ENCODE measurements around the gene UQCRH.

The UQCRH gene

GRCh38 chr1:46303038-46303871 is at the start of gene UQCRH, which contains the start of gene LRRC41:
TSS of gene UQCRH (plus strand) at chr1:46303698. CDS start at chr1:46303767, 69 bp downstream.
TSS of gene LRRC41 (minus strand) at chr1:46303616. CDS start at chr1:46303322, 294 bp downstream.
- DNase-seq (ENCODE audit: low read depth in 2 of 2), result peak; percentile 83 to 88

GRCh38 chr1:46254668-46255067 is 48.8 kb upstream of the UQCRH start:
- no peak for DNase-seq (ENCODE audit: low read depth in 2 of 2)

- no peak for DNase-seq (ENCODE audit: low read depth in 2 of 2)
These were observed 47.0 kb upstream of the UQCRH start for GRCh38 chr1:46256523-46256922.

GRCh38 chr1:46262508-46262907 is 41.0 kb upstream of the UQCRH start:
- no peak for DNase-seq (ENCODE audit: low read depth in 2 of 2)

GRCh38 chr1:46263146-46263545 is 40.4 kb upstream of the UQCRH start:
- DNase-seq (ENCODE audit: low read depth in 2 of 2), result no peak

- no peak for DNase-seq (ENCODE audit: low read depth in 2 of 2)
These were observed 34.9 kb upstream of the UQCRH start for GRCh38 chr1:46268578-46268977.

- DNase-seq (ENCODE audit: low read depth in 2 of 2), result no peak
These were observed 29.1 kb upstream of the UQCRH start for GRCh38 chr1:46274225-46275029.

- DNase-seq (ENCODE audit: low read depth in 2 of 2), result no peak
These were observed 28.5 kb upstream of the UQCRH start for GRCh38 chr1:46275030-46275337.

GRCh38 chr1:46277658-46278373 is 25.7 kb upstream of the UQCRH start:
- DNase-seq (ENCODE audit: low read depth in 2 of 2), result no peak

GRCh38 chr1:46278807-46279206 is 24.7 kb upstream of the UQCRH start:
- DNase-seq (ENCODE audit: low read depth in 2 of 2), result no peak

GRCh38 chr1:46280092-46280491 is 23.4 kb upstream of the UQCRH start:
- no peak for DNase-seq (ENCODE audit: low read depth in 2 of 2)

GRCh38 chr1:46281021-46281420 is 22.5 kb upstream of the UQCRH start:
- DNase-seq (ENCODE audit: low read depth in 2 of 2), result no peak

- DNase-seq (ENCODE audit: low read depth in 2 of 2), result no peak
These were observed 19.4 kb upstream of the UQCRH start for GRCh38 chr1:46284058-46284457.

- no peak for DNase-seq (ENCODE audit: low read depth in 2 of 2)
These were observed 18.6 kb upstream of the UQCRH start for GRCh38 chr1:46284597-46285564.

- no peak for DNase-seq (ENCODE audit: low read depth in 2 of 2)
These were observed 17.6 kb upstream of the UQCRH start for GRCh38 chr1:46285730-46286477.

- no peak for DNase-seq (ENCODE audit: low read depth in 2 of 2)
These were observed 14.9 kb upstream of the UQCRH start for GRCh38 chr1:46288485-46289133.

- DNase-seq (ENCODE audit: low read depth in 2 of 2), result no peak
These were observed 14.4 kb upstream of the UQCRH start for GRCh38 chr1:46289134-46289494.

GRCh38 chr1:46289976-46290375 is 13.5 kb upstream of the UQCRH start:
- DNase-seq (ENCODE audit: low read depth in 2 of 2), result no peak

- DNase-seq (ENCODE audit: low read depth in 2 of 2), result no peak
These were observed 8.2 kb upstream of the UQCRH start for GRCh38 chr1:46295306-46295705.

GRCh38 chr1:46298387-46298786 is 5.1 kb upstream of the UQCRH start:
- DNase-seq (ENCODE audit: low read depth in 2 of 2), result no peak

Measured in stimulated activated CD8-positive, alpha-beta memory T cell treated with anti-CD3 and anti-CD28 coated beads, Interleukin-15, amount 100 ng/mL, for 4 hours (primary cell).